Calu3 (cell line): ENCODE measurements around the gene WDR7. TPM values are rescaled to one million over a fixed set of nuclear protein-coding genes. Genes with fewer than 3 reads are reported as not detected.

Experiments
- BruUV-seq: library from RNA; stranded (reverse); fragments of 400-500 nt; replicated peaks from 2 replicates; lab custom pipeline; 2021; lab: Mats Ljungman, UMichigan
- CTCF ChIA-PET: fragments of 300-600 bp; sonication (Branson Sonifier 250); formaldehyde crosslinking; loops from one replicate; lab custom pipeline; 2022; ENCODE audit warnings: antibody characterized with exemption; lab: Charles Lee
- DNase-seq: peaks from one replicate; pipeline ENCODE4 v3.0.0; 2022
- H3K27ac Mint-ChIP-seq: one replicate; pipeline ENCODE4 v1.8.0; 2022; ENCODE audit warnings: mixed read lengths; ENCODE audit not compliant: unreplicated experiment
- H3K27me3 Mint-ChIP-seq: one replicate; pipeline ENCODE4 v1.8.0; 2022; ENCODE audit warnings: mixed read lengths; ENCODE audit not compliant: unreplicated experiment
- H3K36me3 Mint-ChIP-seq: one replicate; pipeline ENCODE4 v1.8.0; 2022; ENCODE audit warnings: mild to moderate bottlenecking, moderate library complexity, mixed read lengths; ENCODE audit not compliant: insufficient read depth, unreplicated experiment
- H3K4me1 Mint-ChIP-seq: one replicate; pipeline ENCODE4 v1.8.0; 2022; ENCODE audit warnings: mild to moderate bottlenecking, low read depth, mixed read lengths; ENCODE audit not compliant: unreplicated experiment
- H3K4me3 Mint-ChIP-seq: one replicate; pipeline ENCODE4 v1.8.0; 2022; ENCODE audit warnings: mild to moderate bottlenecking, low read depth, moderate library complexity, mixed read lengths; ENCODE audit not compliant: unreplicated experiment
- H3K9me3 Mint-ChIP-seq: one replicate; pipeline ENCODE4 v1.8.0; 2022; ENCODE audit warnings: low read depth, mixed read lengths; ENCODE audit not compliant: unreplicated experiment
- intact Hi-C: fragments of 100-400 bp; cut with micrococcal nuclease; formaldehyde crosslinking; loops from one replicate; pipeline ENCODE4 v1.10.0; 2022; ENCODE audit not compliant: unreplicated experiment
- total RNA-seq: library from RNA; stranded (reverse); gene quantifications from 2 replicates; pipeline ENCODE4 v1.2.3, GENCODE V29; 2022
- TF ChIP-seq, protein P1 (sequence below): fragments of 200-600 bp; IDR thresholded peaks from one replicate; pipeline ENCODE4 v1.8.0; 2022; ENCODE audit warnings: antibody characterized with exemption; ENCODE audit not compliant: unreplicated experiment

WDR7 gene
- total RNA-seq, 1 experiment from 2014 or later, result 16.2 TPM

DNA sequence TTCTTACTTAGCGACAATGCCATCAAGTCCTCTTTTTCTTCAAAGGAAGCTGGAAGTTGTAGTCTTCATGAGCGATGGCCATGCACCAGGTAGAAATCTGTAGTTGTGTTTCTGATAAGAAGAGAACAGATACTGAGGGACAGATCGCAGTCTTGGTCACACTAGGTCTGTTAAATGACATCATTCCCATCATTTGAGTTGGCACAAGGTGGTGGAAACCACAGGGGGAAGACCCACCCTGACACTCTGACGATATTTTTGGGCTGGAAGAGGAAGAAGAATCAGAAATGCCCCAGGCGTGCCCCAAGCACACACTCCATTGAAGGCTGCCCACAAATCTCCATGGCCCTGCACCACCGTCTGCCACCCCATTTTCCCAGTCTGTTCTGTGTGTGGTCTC, 406.7 kb downstream of the WDR7 start:
- intact Hi-C loops, result no loop called here
- Mint-ChIP-seq H3K4me1 (peaks cover 6% of the 10 kb centered on the region), H3K9me3 (peaks cover 3% of the 10 kb centered on the region), H3K27me3 (no peaks in the 10 kb centered on the region), H3K36me3 (no peaks in the 10 kb centered on the region), H3K27ac (no peak overlapping the region), H3K4me3 (no peak overlapping the region)
- TF ChIP-seq, protein P1, sequence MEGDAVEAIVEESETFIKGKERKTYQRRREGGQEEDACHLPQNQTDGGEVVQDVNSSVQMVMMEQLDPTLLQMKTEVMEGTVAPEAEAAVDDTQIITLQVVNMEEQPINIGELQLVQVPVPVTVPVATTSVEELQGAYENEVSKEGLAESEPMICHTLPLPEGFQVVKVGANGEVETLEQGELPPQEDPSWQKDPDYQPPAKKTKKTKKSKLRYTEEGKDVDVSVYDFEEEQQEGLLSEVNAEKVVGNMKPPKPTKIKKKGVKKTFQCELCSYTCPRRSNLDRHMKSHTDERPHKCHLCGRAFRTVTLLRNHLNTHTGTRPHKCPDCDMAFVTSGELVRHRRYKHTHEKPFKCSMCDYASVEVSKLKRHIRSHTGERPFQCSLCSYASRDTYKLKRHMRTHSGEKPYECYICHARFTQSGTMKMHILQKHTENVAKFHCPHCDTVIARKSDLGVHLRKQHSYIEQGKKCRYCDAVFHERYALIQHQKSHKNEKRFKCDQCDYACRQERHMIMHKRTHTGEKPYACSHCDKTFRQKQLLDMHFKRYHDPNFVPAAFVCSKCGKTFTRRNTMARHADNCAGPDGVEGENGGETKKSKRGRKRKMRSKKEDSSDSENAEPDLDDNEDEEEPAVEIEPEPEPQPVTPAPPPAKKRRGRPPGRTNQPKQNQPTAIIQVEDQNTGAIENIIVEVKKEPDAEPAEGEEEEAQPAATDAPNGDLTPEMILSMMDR, result no peak
- BruUV-seq, result no TSS peak
- no peak for DNase-seq
- CTCF ChIA-PET, result no interaction called here

- H3K36me3 Mint-ChIP-seq, result no peaks in the 10 kb centered on the region
- no peak for DNase-seq
- H3K4me3 Mint-ChIP-seq, result no peak overlapping the region
- no TSS peak for BruUV-seq
- CTCF ChIA-PET, result no interaction called here
- TF ChIP-seq, protein P1, result no peak
- intact Hi-C loops, result no loop called here
- H3K27ac Mint-ChIP-seq, result no peak overlapping the region
- H3K27me3 Mint-ChIP-seq, result no peaks in the 10 kb centered on the region
- H3K9me3 Mint-ChIP-seq, result peaks cover 3% of the 10 kb centered on the region
- H3K4me1 Mint-ChIP-seq, result peaks cover 6% of the 10 kb centered on the region
Measured at GRCh38 chr18:57058734-57059133, 407.6 kb downstream of the WDR7 start.

- intact Hi-C loops, result no loop called here
- no peaks in the 10 kb centered on the region for H3K27me3 Mint-ChIP-seq
- peaks cover 3% of the 10 kb centered on the region for H3K9me3 Mint-ChIP-seq
- H3K4me3 Mint-ChIP-seq, result no peak overlapping the region
- H3K36me3 Mint-ChIP-seq, result no peaks in the 10 kb centered on the region
- CTCF ChIA-PET, result no interaction called here
- DNase-seq, result no peak
- H3K4me1 Mint-ChIP-seq, result peaks cover 6% of the 10 kb centered on the region
- H3K27ac Mint-ChIP-seq, result no peak overlapping the region
- no TSS peak for BruUV-seq
- TF ChIP-seq, protein P1, result no peak
Measured at GRCh38 chr18:57059366-57059765, 408.2 kb downstream of the WDR7 start.

- H3K27ac Mint-ChIP-seq, result no peak overlapping the region
- no peak for DNase-seq
- CTCF ChIA-PET, result no interaction called here
- no peak overlapping the region for H3K4me3 Mint-ChIP-seq
- H3K9me3 Mint-ChIP-seq, result peaks cover 2% of the 10 kb centered on the region
- BruUV-seq, result no TSS peak
- TF ChIP-seq, protein P1, result no peak
- no peaks in the 10 kb centered on the region for H3K36me3 Mint-ChIP-seq
- intact Hi-C loops, result no loop called here
- peaks cover 6% of the 10 kb centered on the region for H3K4me1 Mint-ChIP-seq
- no peaks in the 10 kb centered on the region for H3K27me3 Mint-ChIP-seq
Measured at GRCh38 chr18:57060814-57061213, 409.7 kb downstream of the WDR7 start.
